GM18867 (cell line): ENCODE results near the gene NPAS1.
A peak's percentile ranks its signal among the peaks of the same experiment; 100 is the strongest.
"Not testable (repeated sequence)": the region's sequence is repeated elsewhere in the genome, so short reads cannot be mapped to it uniquely, and the experiment has no call there.

Experiments
- ATAC-seq: cut with Tn5 transposase; IDR thresholded peaks from one replicate; pipeline ENCODE4 v1.9.1; 2021; ENCODE audit warnings: mild to moderate bottlenecking, moderate library complexity; ENCODE audit not compliant: unreplicated experiment

Gene NPAS1

DNA sequence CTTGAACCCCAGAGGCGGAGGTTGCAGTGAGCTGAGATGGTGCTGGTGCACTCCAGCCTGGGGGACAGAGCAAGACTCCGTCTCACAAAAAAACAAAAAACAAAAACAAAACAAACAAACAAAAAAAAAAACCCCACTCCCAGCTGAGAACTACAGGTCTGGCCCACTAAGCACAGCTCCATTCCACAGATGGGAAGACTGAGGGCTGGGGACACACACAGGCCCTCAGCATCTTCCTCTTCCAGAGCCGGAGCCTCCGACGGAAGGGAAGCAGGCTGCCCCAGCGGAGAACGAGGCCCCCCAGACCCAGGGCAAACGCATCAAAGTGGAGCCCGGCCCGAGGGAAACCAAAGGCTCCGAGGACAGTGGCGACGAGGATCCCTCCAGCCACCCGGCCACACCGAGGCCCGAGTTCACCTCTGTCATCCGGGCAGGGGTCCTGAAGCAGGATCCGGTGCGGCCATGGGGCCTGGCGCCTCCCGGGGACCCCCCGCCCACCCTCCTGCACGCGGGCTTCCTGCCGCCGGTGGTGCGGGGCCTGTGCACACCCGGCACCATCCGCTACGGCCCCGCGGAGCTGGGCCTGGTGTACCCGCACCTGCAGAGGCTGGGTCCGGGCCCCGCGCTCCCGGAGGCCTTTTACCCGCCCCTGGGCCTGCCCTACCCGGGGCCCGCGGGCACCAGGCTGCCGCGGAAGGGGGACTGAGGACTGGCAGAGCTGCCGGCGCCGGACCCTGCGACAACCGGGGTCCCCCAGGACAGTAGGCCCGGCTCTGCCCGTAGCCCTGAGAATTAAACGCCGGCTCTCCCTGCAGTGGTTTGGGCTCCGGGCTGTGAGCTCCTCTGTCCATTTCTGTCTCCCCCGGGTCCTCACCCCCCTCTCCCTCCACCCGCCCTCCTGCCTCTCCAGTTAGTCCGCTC lies 25.6 kb downstream of the NPAS1 start:
- ATAC-seq = no peak

DNA sequence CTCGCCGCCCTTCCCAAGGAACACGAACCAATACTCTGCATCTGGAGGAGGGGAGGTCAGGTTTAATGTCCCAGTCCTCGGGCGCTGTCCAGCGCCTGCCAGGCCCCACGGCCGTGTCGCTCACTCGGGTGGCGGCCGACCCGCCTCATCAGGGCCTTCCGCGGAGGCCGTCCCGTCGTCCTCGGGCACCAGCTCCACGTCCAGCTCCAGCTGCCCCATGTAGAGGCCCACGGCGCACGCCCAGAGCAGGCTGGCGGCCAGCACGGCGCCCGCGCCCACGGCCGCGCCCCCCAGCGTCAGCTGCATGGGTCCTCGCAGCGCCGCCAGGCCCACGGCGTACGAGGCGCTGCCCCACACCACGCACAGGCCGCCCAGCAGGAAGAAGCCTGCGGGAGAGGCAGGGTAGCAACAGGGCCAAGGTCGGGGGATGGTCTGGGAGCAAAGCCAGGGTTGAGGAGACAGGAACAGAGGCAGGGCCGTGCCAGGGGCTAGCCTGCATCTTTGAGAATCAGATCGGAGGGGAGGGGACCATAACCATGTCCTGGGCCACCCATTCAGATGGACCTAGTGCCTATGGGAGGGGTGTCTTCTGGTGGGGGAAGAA lies 26.3 kb downstream of the NPAS1 start:
- no peak for ATAC-seq

DNA sequence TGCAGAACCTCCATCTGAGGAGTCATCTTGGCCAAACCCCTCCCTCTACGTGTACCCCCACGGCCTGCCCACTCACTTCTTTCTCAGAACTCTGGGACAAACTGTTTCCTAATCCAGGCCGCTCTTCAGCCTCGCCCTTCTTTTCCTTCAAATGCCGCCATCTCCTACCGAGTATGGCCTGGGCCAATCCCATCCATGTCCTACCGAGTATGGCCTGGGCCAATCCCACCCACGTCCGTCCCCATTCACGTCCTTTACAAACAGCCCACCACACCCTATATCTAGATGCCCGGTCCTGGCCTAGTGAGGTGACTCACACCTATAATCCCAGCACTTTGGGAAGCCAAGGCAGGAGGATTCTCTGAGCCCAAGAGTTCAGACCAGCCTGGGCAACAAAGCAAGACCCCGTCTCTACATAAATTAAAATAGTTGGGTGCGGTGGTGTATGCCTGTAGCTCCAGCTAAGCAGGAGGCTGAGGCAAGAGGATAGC lies 27.7 kb downstream of the NPAS1 start:
- ATAC-seq = no peak

DNA sequence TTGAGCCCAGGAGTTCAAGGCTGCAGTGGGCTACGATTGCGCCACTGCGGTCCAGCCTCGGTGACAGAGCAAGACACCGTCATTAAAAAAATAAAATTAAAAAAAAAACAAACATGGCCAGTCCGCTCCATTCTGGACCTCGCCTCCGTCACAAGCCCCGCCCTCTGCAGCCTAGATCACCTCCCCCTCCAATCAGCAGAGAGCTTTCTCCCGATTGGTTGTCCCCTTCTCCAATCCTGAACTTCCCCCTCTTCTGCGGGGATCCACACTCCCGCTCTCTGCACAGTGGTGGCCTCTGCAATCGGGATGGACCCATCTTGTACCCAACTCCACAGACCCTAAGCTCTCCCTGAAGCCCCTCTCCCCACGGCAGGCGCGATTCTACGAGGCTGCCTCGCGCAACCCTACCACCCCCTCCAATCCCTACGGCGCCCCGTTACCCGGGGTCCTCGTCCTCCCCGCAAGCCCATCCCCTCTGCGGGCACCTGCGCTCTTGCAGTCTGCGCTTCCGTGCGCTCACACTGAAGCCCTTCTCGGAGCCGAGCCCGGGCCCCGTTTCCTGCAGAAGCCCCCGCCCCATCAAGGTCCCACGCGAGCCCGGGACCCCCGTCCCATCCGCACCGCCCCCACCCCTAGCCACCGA lies 28.2 kb downstream of the NPAS1 start:
- ATAC-seq = peak; percentile 44

DNA sequence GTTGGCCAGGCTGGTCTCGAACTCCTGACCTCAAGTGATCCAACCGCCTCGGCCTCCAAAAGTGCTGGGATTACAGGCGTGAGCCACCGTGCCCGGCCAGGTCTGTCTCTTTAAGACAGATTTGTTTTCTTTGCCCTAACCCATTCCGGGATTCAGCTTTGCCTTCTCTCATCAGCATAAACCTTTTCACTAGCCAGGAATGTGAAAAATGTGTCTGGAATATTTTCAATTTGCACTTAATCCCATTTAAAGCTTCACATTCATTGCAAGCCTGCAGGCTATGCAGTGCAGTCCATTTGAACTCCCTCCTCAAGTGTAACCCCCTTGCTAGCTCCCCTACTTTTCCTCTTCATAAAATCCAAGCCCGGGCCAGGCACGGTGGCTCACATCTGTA lies 29.7 kb downstream of the NPAS1 start:
- no peak for ATAC-seq

GRCh38 chr19:47050562-47050961 lies 30.9 kb downstream of the NPAS1 start:
- not testable (repeated sequence) for ATAC-seq

DNA sequence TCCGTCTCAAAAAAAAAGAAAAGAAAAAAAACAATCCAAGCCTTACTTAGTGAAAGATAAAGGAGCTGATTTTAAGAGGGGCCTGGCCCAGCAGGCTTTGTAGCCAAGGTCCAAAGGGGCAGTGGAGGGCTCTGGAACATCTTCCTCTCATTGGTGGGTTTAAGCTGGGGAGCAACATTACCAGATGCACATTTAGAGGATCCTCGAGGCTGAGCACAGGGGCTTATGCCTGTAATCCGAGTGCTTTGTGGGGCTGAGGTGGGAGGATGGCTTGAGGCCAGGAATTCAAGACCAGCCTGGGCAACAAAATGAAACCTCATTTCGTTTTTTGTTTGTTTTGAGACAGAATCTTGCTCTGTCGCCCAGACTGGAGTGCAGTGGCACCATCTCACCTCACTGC lies 36.8 kb downstream of the NPAS1 start:
- no peak for ATAC-seq

- no peak for ATAC-seq
These were observed 37.7 kb downstream of the NPAS1 start for GRCh38 chr19:47057328-47057727.

- ATAC-seq = no peak
These were observed 39.0 kb downstream of the NPAS1 start for GRCh38 chr19:47058621-47059022.

- no peak for ATAC-seq
These were observed 44.2 kb downstream of the NPAS1 start for GRCh38 chr19:47063874-47064273.

DNA sequence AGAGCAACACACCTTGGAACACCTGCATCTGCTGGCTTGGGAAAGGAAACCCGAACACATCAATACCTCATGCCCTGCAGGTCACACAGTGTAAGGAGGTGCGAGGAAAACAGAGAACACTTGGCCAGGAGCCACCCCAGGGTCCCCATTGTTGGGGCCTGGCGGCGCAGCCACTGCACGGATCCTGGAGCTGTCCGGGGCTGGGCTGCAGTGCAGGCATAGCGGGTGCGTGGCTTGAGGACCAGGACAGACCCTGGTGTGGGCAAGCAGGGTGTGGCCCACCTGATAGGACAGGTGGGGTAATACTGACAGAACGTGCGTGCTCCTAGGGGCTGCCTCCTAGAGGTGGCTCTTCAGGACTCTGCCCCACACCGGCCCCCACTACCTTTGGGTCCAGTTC lies 45.6 kb downstream of the NPAS1 start:
- no peak for ATAC-seq

DNA sequence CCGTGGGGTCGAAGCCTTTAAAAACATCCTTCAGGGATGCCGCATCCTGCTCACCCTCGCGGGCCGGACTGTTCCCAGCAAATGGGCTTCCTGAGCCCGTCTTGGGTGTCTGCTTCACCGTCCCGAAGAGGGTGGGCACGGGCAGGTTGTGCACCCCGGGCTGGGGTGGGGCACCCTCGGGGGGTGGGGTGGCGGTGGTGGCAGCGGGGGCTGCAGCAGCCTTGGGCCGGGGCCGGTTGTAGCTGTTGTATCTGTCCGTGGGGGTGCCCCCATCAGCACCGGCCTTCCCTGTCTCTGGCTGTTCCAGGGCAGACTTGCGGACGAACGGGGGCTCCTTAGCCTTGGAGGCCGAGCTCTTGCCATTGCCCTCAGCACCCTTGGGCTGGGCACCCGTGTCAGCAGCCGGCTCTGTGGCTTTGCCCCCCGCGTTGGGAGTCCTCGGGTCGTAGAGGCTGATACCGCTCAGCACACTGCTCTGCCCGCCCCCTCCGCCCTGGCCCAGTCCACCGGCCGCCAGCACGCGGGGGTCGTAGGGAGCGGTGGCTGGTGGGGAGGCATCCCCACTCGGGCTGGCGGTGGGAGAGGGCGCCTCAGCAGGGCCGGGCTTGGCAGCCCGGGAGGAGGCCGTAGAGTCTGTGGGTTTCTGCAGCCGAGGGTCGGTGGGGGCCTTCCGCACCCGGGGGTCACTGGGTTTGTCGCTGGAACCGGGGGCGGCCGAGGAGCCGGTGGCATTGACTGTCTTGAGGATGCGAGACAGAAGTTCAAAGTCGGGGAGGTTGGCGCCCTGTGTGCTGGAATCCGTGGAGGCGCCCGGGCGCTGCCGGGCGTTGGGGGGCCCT lies 47.0 kb downstream of the NPAS1 start:
- no peak for ATAC-seq

DNA sequence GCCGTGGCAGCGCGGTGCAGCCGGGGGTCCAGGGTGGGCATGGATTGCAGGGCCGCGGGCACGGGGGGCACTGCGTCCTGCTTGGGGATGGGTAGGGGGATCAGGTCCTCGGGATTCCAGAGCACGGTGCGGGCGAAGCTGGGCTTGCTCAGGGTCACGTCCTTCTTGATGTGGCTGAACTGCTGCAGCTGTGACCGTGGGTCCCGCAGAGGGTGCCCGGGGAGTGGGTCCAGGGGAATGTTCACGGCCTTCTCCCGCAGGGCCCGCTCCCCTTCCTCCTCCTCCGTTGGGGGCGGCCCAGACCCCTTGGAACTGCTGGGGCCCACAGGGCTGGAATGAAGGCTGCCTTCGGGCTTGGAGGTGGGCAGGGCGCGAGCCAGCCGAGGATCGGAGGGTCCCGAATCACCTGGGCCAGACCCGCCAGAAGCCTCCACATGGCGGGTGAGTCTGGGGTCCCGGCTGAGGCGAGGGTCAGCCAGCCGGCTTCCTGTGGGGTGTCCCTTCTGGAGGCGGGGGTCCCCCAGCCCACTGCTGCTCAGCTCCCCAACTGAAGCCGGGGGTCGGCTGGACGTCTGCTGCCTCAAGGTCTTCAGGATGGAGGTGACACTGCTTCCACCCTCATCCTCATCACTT lies 47.7 kb downstream of the NPAS1 start:
- no peak for ATAC-seq

DNA sequence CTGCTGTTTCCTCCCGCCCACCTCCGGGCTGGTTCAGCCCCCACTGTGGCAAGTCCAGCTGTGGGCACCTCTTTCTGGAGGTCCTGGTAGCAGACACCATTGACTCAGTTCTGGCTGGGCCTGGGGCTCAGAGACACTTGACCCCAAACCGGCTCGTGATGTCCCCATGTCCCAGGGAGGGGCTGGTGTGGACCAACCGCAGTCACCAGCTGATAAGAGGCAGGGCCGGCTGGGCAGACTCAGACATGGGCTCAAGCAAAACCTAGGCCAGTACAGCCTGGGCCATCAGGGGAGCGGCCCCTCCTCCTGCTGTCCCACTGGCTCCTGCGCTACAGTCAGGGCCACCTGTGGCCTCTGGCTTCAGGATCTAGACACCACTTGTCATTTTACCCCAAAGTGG lies 48.6 kb downstream of the NPAS1 start:
- ATAC-seq = no peak

- ATAC-seq = no peak
These were observed 49.3 kb downstream of the NPAS1 start for GRCh38 chr19:47068876-47069406.

DNA sequence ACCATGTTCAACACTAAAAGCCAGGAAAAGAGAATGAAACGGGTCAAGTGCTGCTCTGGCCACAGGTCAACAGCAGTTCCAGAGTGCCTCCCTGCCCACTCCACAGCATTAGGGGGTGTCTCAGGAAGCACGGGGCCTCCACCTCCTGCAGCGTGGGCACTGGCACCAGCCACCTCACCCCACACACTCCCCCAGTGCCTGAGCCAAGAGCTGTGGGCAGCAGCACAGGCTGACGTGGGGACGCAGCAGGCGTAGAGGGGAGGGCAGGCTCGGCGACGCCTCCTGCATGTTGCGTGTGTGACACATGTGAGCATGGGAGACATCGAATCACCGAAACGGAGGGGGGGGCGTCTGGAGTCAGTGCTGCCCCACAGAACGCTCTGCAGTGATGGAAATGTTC lies 50.2 kb downstream of the NPAS1 start:
- no peak for ATAC-seq

GRCh38 chr19:47070756-47071155 lies 51.1 kb downstream of the NPAS1 start:
- no peak for ATAC-seq

DNA sequence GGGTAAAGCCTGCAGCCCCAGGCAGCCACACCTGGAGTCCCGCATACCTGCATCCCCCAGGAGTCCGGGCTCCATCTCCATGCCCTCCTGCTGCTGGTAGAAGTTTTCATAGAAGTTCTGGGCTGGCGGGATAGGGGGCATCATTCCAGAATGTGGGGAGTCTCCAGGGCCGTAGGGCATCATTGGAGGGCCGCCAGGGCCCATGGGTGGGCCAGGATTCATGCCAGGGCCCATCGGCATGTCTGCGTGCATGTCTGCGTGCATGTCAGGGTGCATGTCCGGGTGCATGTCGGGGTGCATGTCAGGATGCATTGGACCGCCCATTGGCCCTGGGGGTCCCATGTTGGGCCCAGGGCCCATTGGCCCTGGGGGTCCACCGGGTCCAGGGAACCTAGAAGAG lies 52.1 kb downstream of the NPAS1 start:
- ATAC-seq = no peak

DNA sequence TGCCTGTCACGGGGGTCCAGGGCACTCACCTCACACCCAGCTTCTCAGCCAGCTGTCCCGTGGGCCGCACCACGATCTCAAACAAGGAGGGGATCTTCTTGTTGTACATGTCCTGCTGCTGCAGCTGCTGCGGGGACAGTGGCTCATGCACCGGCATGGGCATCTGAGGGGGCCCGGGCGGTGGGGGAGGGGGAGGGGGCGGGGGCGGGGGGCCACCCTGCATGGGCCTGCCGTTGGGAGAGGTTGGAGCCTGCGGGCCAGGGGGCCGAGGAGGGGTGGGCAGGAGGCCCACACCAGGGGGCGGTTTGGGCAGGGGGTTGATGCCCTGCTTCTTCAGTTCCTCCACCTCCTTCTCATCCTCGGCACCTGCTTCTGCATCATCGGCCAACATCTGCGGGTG lies 52.7 kb downstream of the NPAS1 start:
- ATAC-seq = no peak

DNA sequence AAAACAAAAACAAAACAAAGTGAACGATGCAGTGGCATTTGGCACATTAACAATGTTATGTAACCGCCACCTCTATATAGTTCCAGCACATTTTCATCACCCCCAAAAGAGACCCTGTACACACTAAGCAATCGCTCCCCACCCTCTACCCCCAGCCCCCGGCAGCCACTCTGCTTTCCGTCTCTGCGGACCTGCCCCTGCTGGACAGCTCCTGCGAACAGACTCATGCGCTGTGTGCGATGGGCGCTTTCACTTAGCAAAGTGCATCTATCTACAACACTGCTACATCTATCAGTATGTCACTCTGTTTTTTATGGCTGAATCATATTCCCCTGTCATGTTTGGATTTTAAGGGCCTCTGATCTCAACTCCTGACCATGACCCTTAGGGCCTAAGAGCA lies 53.9 kb downstream of the NPAS1 start:
- no peak for ATAC-seq
